Neutrophil (primary cell): ENCODE measurements around the gene ANKS6.
A peak's percentile ranks its signal among the peaks of the same experiment; 100 is the strongest.

Source experiments
- H3K27ac ChIP-seq: fragments of 200-600 bp; sonication (generic); 2 replicates; pipeline ENCODE4 v1.5.1; 2016; ENCODE audit warnings: mild to moderate bottlenecking, moderate library complexity
- H3K27me3 ChIP-seq: fragments of 200-600 bp; sonication (generic); 2 replicates; pipeline ENCODE4 v1.6.0; 2016; ENCODE audit warnings: mild to moderate bottlenecking
- H3K36me3 ChIP-seq: fragments of 200-600 bp; sonication (generic); 2 replicates; pipeline ENCODE4 v1.5.1; 2017
- H3K4me1 ChIP-seq, 2 experiments: fragments of 200-600 bp in 1 of 2; sonication (generic) in 1 of 2; 1 replicate in 1 of 2; 2 replicates in 1 of 2; pipeline versions ENCODE4 v1.5.1 to v1.6.1; 2013 to 2016; ENCODE audit warnings: low read depth in 1 of 2, low read length in 1 of 2, mild to moderate bottlenecking in 1 of 2, moderate library complexity in 1 of 2; ENCODE audit not compliant: control insufficient read depth in 1 of 2, insufficient read depth in 1 of 2
- H3K4me3 ChIP-seq, 2 experiments: fragments of 200-600 bp in 1 of 2; sonication (generic) in 1 of 2; 1 replicate in 1 of 2; 2 replicates in 1 of 2; pipeline ENCODE4 v1.5.1; 2013 to 2016; ENCODE audit warnings: low read depth in 1 of 2, low read length in 1 of 2, mild to moderate bottlenecking in 1 of 2, moderate library complexity in 1 of 2
- H3K9me3 ChIP-seq: fragments of 200-600 bp; sonication (generic); 2 replicates; pipeline ENCODE4 v1.5.1; 2016
- TF ChIP-seq, protein P1 (sequence below): fragments of 200-600 bp; sonication (generic); IDR thresholded peaks from 2 replicates; pipeline ENCODE4 v1.5.1; 2016; ENCODE audit warnings: antibody characterized with exemption

ANKS6 gene

DNA sequence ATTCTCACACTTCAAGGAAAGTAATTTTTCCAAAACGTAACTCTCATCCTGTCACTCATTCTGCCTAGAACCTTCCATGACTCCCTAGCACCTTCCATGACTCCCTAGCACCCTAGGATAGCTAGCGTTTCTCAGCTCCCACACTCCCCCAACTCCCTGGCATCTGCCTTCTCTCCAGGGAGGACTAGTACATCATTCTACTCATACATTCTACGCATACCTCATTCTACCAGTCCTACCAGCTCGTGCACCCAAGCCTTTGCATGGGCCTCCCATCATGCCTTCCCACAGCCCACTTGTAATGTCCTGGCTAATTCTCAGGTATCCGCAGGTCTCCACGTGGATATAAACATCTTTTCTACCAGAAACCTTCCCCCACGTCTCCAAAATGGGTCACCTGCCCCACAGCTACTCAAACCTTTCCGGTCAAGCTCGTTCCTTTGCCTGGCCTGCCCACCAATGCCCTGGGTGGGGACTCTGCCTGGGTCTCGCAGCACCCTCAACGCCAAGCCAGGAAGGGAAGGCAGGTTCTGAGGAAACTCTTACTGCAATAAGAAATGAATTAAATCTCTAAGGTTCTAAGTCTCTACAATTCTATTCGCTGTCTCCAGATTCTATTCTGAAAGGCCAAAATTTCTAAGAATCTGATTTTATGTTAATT, 930 bp downstream of the ANKS6 start:
- TF ChIP-seq, protein P1, sequence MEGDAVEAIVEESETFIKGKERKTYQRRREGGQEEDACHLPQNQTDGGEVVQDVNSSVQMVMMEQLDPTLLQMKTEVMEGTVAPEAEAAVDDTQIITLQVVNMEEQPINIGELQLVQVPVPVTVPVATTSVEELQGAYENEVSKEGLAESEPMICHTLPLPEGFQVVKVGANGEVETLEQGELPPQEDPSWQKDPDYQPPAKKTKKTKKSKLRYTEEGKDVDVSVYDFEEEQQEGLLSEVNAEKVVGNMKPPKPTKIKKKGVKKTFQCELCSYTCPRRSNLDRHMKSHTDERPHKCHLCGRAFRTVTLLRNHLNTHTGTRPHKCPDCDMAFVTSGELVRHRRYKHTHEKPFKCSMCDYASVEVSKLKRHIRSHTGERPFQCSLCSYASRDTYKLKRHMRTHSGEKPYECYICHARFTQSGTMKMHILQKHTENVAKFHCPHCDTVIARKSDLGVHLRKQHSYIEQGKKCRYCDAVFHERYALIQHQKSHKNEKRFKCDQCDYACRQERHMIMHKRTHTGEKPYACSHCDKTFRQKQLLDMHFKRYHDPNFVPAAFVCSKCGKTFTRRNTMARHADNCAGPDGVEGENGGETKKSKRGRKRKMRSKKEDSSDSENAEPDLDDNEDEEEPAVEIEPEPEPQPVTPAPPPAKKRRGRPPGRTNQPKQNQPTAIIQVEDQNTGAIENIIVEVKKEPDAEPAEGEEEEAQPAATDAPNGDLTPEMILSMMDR, result no peak
- peaks cover 84% of the 10 kb centered on the region for H3K27me3 ChIP-seq
- H3K4me1 ChIP-seq, result peaks cover 12 to 17% of the 10 kb centered on the region in 2 experiments
- H3K36me3 ChIP-seq, result no peaks in the 10 kb centered on the region
- no peak overlapping the region for H3K27ac ChIP-seq
- no peaks in the 10 kb centered on the region for H3K9me3 ChIP-seq
- peak overlapping the region; percentile 46 to 52 for H3K4me3 ChIP-seq

DNA sequence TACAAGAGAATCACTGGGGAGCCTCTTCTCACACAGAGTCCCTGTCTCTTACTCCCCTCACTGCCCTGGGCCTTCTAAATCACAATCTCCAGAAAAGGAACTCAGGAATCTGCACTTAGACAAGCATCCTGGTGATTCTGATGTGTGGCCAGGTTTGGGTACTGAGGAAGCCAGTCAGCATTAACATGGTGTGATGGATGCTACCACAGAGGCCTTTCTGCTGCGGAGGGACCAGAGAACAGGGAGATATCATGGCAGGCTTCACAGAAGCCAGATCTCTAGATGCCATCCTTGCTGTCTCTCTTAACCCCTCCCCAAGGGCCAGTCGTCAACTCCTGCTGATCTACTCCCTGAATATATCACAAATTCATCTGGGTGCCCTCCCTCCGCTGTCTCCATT, 1.6 kb downstream of the ANKS6 start:
- H3K4me1 ChIP-seq, result peaks cover 12 to 17% of the 10 kb centered on the region in 2 experiments
- no peaks in the 10 kb centered on the region for H3K36me3 ChIP-seq
- H3K27ac ChIP-seq, result no peak overlapping the region
- TF ChIP-seq, protein P1, result no peak
- no peaks in the 10 kb centered on the region for H3K9me3 ChIP-seq
- H3K4me3 ChIP-seq, result no peak overlapping the region
- peaks cover 78% of the 10 kb centered on the region for H3K27me3 ChIP-seq

DNA sequence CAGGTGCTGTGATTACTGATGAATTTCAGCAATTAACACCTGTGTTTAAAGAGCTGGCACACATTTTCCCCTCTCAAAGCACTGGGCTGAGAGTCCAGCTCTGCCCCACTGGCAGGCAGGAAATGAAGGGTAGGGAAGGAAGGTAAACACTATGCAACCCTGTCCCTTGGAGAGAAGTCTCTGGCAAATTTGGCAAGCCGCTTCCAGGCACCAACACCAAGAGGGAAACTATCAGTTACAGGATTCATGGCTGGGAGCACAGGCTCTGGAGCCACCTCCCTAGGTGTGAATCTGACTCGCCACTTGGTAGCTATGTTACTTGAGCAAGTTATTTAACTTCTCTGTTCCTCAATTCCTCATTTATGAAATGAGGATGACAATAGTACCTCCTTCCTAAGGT, 3.3 kb downstream of the ANKS6 start:
- TF ChIP-seq, protein P1, result no peak
- Histone ChIP-seq H3K9me3 (no peaks in the 10 kb centered on the region), H3K36me3 (no peaks in the 10 kb centered on the region), H3K27me3 (peaks cover 60% of the 10 kb centered on the region), H3K4me3 (no peak overlapping the region), H3K4me1 (peaks cover 12 to 17% of the 10 kb centered on the region in 2 experiments), H3K27ac (no peak overlapping the region)

DNA sequence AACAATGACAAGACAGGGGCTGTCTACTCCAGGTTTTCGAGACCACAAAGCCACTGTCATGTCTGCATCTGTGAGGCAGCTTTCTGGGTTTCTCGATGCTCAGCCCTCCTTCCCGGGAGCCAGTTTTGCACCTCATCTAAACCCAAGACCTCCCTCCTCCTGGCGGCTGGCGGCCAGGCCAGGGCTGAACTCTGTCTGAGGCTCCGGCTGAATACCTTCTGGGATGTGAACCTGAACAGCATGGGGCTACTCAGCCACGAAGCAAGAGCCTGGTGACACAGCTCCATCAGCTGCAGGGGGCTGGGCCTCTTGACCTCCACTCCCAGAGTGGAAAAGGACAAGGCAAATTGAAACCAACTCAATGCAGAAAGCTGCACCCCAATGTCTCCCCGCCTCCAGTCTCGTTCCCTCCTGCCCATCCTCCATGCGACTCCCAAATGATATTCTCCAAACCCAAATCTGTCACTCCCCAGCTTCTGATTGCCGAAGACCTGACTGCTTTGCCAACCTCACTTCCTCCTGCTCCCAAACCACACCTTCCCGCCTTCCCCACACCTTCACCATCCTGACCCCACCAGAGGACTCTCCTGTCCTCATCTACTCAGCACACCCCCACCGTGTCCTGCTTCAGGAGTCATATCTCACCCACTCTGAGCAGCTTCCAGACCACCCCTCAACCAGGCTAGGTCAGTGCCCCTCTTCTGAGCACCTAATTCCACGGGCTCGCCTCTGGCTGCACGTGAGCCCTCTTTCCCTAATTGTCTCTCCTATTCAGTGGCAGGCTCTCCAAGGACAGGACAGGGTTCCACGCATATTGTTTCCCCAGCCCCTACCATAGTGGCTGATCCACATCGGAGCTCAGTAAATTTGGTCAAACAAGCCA, 4.5 kb downstream of the ANKS6 start:
- H3K4me3 ChIP-seq, result no peak overlapping the region
- peaks cover 10 to 14% of the 10 kb centered on the region in 2 experiments for H3K4me1 ChIP-seq
- no peaks in the 10 kb centered on the region for H3K9me3 ChIP-seq
- no peak overlapping the region for H3K27ac ChIP-seq
- TF ChIP-seq, protein P1, result no peak
- no peaks in the 10 kb centered on the region for H3K36me3 ChIP-seq
- H3K27me3 ChIP-seq, result peaks cover 49% of the 10 kb centered on the region

DNA sequence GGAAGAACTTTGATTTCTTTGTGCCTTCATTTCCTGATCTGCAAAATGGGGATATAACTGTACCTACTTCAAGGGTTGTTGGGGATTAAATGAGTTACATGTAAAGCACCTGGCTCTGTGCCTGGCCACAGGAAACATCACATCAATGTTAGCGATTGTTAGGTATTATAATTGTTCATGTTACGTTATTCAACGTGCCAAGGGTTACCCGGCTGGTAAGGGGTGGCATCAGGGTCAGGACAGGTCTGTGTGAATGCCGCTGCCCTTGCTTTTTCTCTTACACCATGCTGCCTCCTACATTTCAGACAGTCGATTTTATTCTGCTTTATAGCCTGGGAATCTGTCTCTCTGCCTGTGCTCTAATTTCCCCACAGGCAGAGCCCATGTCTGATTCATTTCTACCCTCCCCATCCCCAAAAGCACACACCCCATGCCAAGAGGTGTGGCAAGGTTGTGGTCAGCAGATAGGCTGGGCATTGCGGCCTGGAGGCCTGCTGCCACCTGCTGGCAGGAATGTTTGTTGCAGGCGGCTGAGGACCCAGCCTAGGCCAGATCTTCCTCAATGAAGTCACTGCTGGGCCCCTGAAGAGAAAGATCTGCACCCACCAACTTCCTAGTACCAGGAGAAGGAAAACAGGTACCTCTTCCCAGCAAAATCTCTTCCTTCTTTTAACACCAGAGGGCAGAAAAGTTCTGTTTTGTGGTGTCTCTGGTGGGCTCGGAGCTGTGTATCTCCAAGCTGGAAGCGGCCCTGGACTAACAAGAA, 5.3 kb downstream of the ANKS6 start:
- H3K9me3 ChIP-seq, result no peaks in the 10 kb centered on the region
- no peak overlapping the region for H3K4me3 ChIP-seq
- H3K4me1 ChIP-seq, result peaks cover 7 to 10% of the 10 kb centered on the region in 2 experiments
- H3K27ac ChIP-seq, result no peak overlapping the region
- no peaks in the 10 kb centered on the region for H3K36me3 ChIP-seq
- peaks cover 44% of the 10 kb centered on the region for H3K27me3 ChIP-seq
- TF ChIP-seq, protein P1, result peak; percentile 86
